ENCODE data around the gene CHRNA4. TPM values are rescaled to one million over a fixed set of nuclear protein-coding genes. Genes with fewer than 3 reads are reported as not detected.

Gene CHRNA4
- total and polyA plus RNA-seq, 9 of the 15 experiments (the other 6 are each of a cell fraction or from before 2014, with no cell fraction given): not detected

- ChIA-PET CTCF (ENCODE audit: low intra/inter-chr PET ratio) (no interaction called here), POLR2A (interaction anchor here (0.6 kb wide), 1 partner anchor 156 kb away, joined by 4 read pairs; no protein-coding TSS in a partner anchor)
- ATAC-seq: no peak
- WGBS (ENCODE audit: insufficient coverage, low coverage, missing lambda C conversion rate): 61% methylated on average over 12 of the region's 12 CpGs
- H2AFZ ChIP-seq (ENCODE audit: low read depth, low read length): no peak overlapping the region
- no peaks in the 10 kb centered on the region for H3K36me3 ChIP-seq (ENCODE audit: control insufficient read depth, insufficient read depth, low read length)
- no peaks in the 10 kb centered on the region for H3K79me2 ChIP-seq (ENCODE audit: control insufficient read depth, insufficient read depth, low read length)
- DNase-seq (ENCODE audit: extremely low read depth in 1 of 4, low spot score in 3 of 4): no peak
- no peaks in the 10 kb centered on the region for H3K9me1 ChIP-seq (ENCODE audit: control insufficient read depth, insufficient read depth, low read length)
- H3K9me3 ChIP-seq (replicated peaks; ENCODE audit: control insufficient read depth, insufficient read depth, low read depth, low read length): no peaks in the 10 kb centered on the region
- in situ Hi-C loops (cut with MboI): no loop called here
- H3K4me2 ChIP-seq (ENCODE audit: insufficient read depth, low read length): no peak overlapping the region
- H4K20me1 ChIP-seq (replicated peaks; ENCODE audit: control insufficient read depth, insufficient read depth, low read length): no peaks in the 10 kb centered on the region
- H3K4me3 ChIP-seq: no peak overlapping the region
- peaks cover 15 to 34% of the 10 kb centered on the region in 2 experiments; a peak in 4 of 5 replicates for H3K27me3 ChIP-seq (ENCODE audit: control insufficient read depth in 2 of 2, insufficient read depth in 2 of 2, low read length in 2 of 2)
- H3K27ac ChIP-seq (ENCODE audit: extremely low read depth, low read depth, low read length): no peak overlapping the region
- intact Hi-C loops (cut with micrococcal nuclease): no loop called here
- H3K9ac ChIP-seq (ENCODE audit: insufficient read depth in 1 of 2, low read depth in 2 of 2, low read length in 2 of 2): no peak overlapping the region
- FAIRE-seq: no peak
- BruUV-seq (replicated peaks): no TSS peak
- H3K4me1 ChIP-seq (replicated peaks in 1 of 2; ENCODE audit: control insufficient read depth in 2 of 2, insufficient read depth in 2 of 2, low read length in 2 of 2): peaks cover 0 to 20% of the 10 kb centered on the region in 2 experiments; a peak in 2 of 5 replicates
- TF ChIP-seq PYGO2 (tag; IDR thresholded peaks at IDR 0.05): no peak
- no peak for TF ChIP-seq VEZF1 (CRISPR knock-in tag; IDR thresholded peaks at IDR 0.05)
- TF ChIP-seq PHF8 (IDR thresholded peaks at IDR 0.05; ENCODE audit: borderline replicate concordance, low read length): no peak
- TF ChIP-seq TCF3 (CRISPR knock-in tag; IDR thresholded peaks at IDR 0.05): no peak
- TF ChIP-seq POLR2AphosphoS2 (IDR thresholded peaks at IDR 0.05; ENCODE audit: low read length): no peak
- TF ChIP-seq AFF1 (IDR thresholded peaks at IDR 0.05; ENCODE audit: low read depth in 1 of 2, partially characterized antibody in 2 of 2): no peak
- no peak for TF ChIP-seq NKRF (IDR thresholded peaks at IDR 0.05; ENCODE audit: borderline replicate concordance)
- TF ChIP-seq NCOA4 (IDR thresholded peaks at IDR 0.05; ENCODE audit: partially characterized antibody): no peak
- TF ChIP-seq ARHGAP35 (IDR thresholded peaks at IDR 0.05; ENCODE audit: partially characterized antibody): no peak
- no peak for TF ChIP-seq NCOA6 (IDR thresholded peaks at IDR 0.05)
- no peak for TF ChIP-seq CBX3 (IDR thresholded peaks at IDR 0.05; ENCODE audit: borderline replicate concordance in 1 of 2, low read length in 2 of 2)
- TF ChIP-seq KDM2B (CRISPR knock-in tag; IDR thresholded peaks at IDR 0.05): no peak
- TF ChIP-seq ZNF75A (CRISPR knock-in tag; IDR thresholded peaks at IDR 0.05): no peak
- TF ChIP-seq ELF4 (CRISPR knock-in tag; IDR thresholded peaks at IDR 0.05): no peak
- TF ChIP-seq HNRNPUL1 (IDR thresholded peaks at IDR 0.05; ENCODE audit: low read length): no peak
- TF ChIP-seq TAF1 (IDR thresholded peaks at IDR 0.05; ENCODE audit: control insufficient read depth, extremely low read depth, insufficient read depth, low read length, severe bottlenecking): no peak
- TF ChIP-seq MYNN (IDR thresholded peaks at IDR 0.05): no peak
- no peak for TF ChIP-seq MYNN (CRISPR knock-in tag; IDR thresholded peaks at IDR 0.05)
Observed at GRCh38 chr20:63351326-63351700, 9.8 kb downstream of the CHRNA4 start.

Data from K562 (cell line).